DOHH2 (cell line): ENCODE data around the gene ROCK2.
"Not testable (repeated sequence)": the region's sequence is repeated elsewhere in the genome, so short reads cannot be mapped to it uniquely, and the experiment has no call there.

Source experiments
- EZH2phosphoT487 ChIP-seq: fragments of 200-600 bp; sonication (generic); IDR thresholded peaks from 2 replicates; pipeline ENCODE4 v1.6.1; 2017; ENCODE audit warnings: borderline replicate concordance, mild to moderate bottlenecking, antibody characterized with exemption, low read length, moderate library complexity, mixed read lengths
- TF ChIP-seq, protein P1 (sequence below): fragments of 200-600 bp; sonication (generic); IDR thresholded peaks from one replicate; pipeline ENCODE4 v1.5.1; 2014; ENCODE audit warnings: antibody characterized with exemption, mild to moderate bottlenecking, low read depth, low read length; ENCODE audit not compliant: poor library complexity, severe bottlenecking

DNA sequence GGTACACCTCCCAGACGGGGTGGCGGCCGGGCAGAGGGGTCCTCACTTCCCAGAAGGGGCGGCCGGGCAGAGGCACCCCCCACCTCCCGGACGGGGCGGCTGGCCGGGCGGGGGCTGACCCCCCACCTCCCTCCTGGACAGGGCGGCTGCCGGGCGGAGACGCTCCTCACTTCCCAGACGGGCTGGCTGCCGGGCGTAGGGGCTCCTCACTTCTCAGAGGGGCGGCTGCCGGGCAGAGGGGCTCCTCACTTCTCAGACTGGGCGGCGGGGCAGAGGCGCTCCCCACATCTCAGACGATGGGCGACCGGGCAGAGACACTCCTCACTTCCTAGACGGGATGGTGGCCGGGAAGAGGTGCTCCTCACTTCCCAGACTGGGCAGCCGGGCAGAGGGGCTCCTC lies 179.4 kb downstream of the ROCK2 start:
- TF ChIP-seq, protein P1, sequence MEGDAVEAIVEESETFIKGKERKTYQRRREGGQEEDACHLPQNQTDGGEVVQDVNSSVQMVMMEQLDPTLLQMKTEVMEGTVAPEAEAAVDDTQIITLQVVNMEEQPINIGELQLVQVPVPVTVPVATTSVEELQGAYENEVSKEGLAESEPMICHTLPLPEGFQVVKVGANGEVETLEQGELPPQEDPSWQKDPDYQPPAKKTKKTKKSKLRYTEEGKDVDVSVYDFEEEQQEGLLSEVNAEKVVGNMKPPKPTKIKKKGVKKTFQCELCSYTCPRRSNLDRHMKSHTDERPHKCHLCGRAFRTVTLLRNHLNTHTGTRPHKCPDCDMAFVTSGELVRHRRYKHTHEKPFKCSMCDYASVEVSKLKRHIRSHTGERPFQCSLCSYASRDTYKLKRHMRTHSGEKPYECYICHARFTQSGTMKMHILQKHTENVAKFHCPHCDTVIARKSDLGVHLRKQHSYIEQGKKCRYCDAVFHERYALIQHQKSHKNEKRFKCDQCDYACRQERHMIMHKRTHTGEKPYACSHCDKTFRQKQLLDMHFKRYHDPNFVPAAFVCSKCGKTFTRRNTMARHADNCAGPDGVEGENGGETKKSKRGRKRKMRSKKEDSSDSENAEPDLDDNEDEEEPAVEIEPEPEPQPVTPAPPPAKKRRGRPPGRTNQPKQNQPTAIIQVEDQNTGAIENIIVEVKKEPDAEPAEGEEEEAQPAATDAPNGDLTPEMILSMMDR, result not testable (repeated sequence)
- TF ChIP-seq EZH2phosphoT487, result not testable (repeated sequence)
